Nephron (organoid): ENCODE measurements around the gene SOX13.

ENCODE experiments used
- H3K27ac Mint-ChIP-seq, 3 experiments: 2 replicates each; pipeline ENCODE4 v1.8.0; 2020; ENCODE audit warnings: mixed read lengths in 3 of 3, mild to moderate bottlenecking in 2 of 3, moderate library complexity in 1 of 3
- H3K27me3 Mint-ChIP-seq: 2 replicates; pipeline ENCODE4 v1.8.0; 2021; ENCODE audit warnings: low read depth, mild to moderate bottlenecking, moderate library complexity, mixed read lengths
- H3K36me3 Mint-ChIP-seq: 2 replicates; pipeline ENCODE4 v1.8.0; 2020; ENCODE audit warnings: low read depth, mixed read lengths
- H3K4me1 Mint-ChIP-seq: 2 replicates; pipeline ENCODE4 v1.8.0; 2020; ENCODE audit warnings: mixed read lengths
- H3K4me3 Mint-ChIP-seq, 3 experiments: 2 replicates each; pipeline ENCODE4 v1.8.0; 2020; ENCODE audit warnings: mild to moderate bottlenecking in 3 of 3, mixed read lengths in 3 of 3, moderate library complexity in 2 of 3
- H3K9me3 Mint-ChIP-seq: 2 replicates; pipeline ENCODE4 v1.8.0; 2020; ENCODE audit warnings: mixed read lengths
- TF ChIP-seq, protein P1 (sequence below), 3 experiments: fragments of 200-600 bp; sonication (generic); IDR thresholded peaks; one replicate each; pipeline ENCODE4 v1.5.0; 2021; ENCODE audit warnings: antibody characterized with exemption in 3 of 3; ENCODE audit not compliant: unreplicated experiment in 3 of 3

The SOX13 gene

DNA sequence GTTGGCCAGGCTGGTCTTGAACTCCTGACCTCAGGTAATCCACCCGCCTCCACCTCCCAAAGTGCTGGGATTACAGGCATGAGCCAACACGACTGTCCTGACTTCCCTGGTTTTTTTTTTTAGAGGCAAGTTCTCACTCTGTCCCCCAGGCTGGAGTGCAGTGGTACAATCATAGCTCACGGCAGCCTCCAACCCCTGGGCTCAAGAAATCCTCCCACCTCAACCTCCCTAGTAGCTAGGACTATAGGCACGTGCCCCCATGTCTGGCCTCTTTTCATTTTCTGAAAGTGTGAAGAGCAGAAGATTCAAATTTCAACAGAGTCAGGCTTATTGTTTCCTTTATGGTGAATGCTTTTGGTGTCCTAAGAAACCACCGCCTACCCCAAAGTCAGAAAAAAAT lies 21.7 kb upstream of the SOX13 start:
- Mint-ChIP-seq H3K27me3 (peaks cover 9% of the 10 kb centered on the region), H3K27ac (no peak overlapping the region)
- TF ChIP-seq, protein P1, sequence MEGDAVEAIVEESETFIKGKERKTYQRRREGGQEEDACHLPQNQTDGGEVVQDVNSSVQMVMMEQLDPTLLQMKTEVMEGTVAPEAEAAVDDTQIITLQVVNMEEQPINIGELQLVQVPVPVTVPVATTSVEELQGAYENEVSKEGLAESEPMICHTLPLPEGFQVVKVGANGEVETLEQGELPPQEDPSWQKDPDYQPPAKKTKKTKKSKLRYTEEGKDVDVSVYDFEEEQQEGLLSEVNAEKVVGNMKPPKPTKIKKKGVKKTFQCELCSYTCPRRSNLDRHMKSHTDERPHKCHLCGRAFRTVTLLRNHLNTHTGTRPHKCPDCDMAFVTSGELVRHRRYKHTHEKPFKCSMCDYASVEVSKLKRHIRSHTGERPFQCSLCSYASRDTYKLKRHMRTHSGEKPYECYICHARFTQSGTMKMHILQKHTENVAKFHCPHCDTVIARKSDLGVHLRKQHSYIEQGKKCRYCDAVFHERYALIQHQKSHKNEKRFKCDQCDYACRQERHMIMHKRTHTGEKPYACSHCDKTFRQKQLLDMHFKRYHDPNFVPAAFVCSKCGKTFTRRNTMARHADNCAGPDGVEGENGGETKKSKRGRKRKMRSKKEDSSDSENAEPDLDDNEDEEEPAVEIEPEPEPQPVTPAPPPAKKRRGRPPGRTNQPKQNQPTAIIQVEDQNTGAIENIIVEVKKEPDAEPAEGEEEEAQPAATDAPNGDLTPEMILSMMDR (IDR thresholded peaks at IDR 0.05; ENCODE audit: unreplicated experiment in 3 of 3) = no peak

DNA sequence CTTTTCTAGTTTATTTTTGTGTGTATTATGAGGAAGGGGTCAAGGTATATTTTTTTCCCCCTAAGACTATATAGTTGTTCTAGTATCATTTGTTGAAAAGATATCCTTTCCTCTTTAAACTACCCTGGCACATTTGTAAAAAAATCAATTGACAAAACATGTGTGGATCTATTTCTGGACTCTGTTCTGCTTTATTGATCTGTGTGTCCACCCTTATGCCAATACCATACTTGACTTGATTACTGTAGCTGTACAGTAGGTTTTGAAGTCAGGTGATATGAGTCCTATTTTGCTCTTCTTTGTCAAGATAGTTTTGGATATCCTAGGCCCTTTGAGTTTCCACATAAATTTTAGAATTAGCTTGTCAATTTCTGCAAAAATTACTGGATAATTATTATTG lies 21.2 kb upstream of the SOX13 start:
- Mint-ChIP-seq H3K27me3 (peaks cover 6% of the 10 kb centered on the region), H3K4me1 (no peaks in the 10 kb centered on the region), H3K36me3 (no peaks in the 10 kb centered on the region), H3K4me3 (no peak overlapping the region), H3K27ac (no peak overlapping the region), H3K9me3 (no peaks in the 10 kb centered on the region)
- TF ChIP-seq, protein P1 (IDR thresholded peaks at IDR 0.05; ENCODE audit: unreplicated experiment in 3 of 3) = no peak

More for the DNA sequence above, 21.7 kb upstream of the SOX13 start:
- Mint-ChIP-seq H3K4me3 (no peak overlapping the region), H3K4me1 (no peaks in the 10 kb centered on the region), H3K36me3 (no peaks in the 10 kb centered on the region), H3K9me3 (no peaks in the 10 kb centered on the region)

DNA sequence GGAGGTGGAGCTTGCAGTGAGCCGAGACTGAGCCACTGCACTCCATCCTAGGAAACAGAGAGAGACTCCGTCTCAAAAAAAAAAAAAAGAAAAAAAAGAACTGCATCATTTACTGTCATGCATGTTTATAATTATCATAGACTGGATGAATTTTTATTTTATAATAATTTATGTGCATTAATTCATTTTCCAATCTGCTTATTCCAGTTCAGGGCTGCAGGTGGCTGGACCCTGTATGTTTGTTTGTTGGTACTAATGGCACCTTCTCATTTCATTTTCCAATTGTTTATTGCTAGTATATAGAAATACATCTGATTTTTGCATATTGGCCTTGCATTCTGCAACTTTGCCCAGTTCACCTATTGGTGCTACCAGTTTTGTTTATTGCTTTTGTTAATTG lies 19.0 kb upstream of the SOX13 start:
- H3K4me3 Mint-ChIP-seq = no peak overlapping the region
- no peaks in the 10 kb centered on the region for H3K9me3 Mint-ChIP-seq

DNA sequence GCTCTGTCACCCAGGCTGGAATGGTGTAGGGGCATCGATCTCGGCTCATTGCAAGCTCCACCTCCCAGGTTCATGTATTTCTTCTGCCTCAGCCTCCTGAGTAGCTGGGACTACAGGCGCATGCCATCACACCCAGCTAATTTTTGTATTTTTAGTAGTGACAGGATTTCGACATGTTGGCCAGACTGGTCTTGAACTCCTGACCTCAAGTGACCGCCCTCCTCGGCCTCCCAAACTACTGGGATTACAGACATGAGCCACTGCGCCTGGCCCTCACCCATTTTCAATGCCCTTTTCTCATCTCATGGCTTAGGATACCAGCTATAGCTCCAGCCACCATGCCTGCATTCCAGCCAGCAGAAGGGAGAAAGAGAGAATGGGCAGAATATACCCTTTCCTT lies 12.9 kb upstream of the SOX13 start:
- no peaks in the 10 kb centered on the region for H3K9me3 Mint-ChIP-seq
- H3K27ac Mint-ChIP-seq = no peak overlapping the region
- H3K36me3 Mint-ChIP-seq = no peaks in the 10 kb centered on the region
- H3K27me3 Mint-ChIP-seq = no peaks in the 10 kb centered on the region
- TF ChIP-seq, protein P1 (IDR thresholded peaks at IDR 0.05; ENCODE audit: unreplicated experiment in 3 of 3) = no peak
- no peaks in the 10 kb centered on the region for H3K4me1 Mint-ChIP-seq
- H3K4me3 Mint-ChIP-seq = no peak overlapping the region

More for the DNA sequence above, 19.0 kb upstream of the SOX13 start:
- no peak overlapping the region for H3K27ac Mint-ChIP-seq
- H3K27me3 Mint-ChIP-seq = peaks cover 5% of the 10 kb centered on the region
- no peaks in the 10 kb centered on the region for H3K36me3 Mint-ChIP-seq
- TF ChIP-seq, protein P1 (IDR thresholded peaks at IDR 0.05; ENCODE audit: unreplicated experiment in 3 of 3) = no peak
- no peaks in the 10 kb centered on the region for H3K4me1 Mint-ChIP-seq

DNA sequence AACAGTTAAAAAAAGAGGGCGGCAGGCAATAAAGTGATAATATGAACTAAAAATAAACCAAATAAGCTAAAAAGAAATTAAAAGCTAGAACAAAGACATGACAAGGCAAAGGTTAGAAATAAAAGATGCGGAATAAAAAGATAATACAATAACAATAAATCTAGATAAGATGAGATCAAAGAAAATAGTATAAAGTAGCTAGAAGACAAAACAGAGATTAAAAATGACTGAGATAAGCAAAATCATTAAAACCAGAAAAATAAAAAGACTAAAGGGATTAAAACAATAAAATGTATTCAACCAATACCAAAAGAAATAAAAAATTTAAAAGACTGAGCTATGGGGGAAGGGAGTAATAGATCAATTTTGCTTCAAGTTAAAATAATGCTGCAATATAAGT lies 10.8 kb upstream of the SOX13 start:
- no peak overlapping the region for H3K4me3 Mint-ChIP-seq
- peaks cover 6% of the 10 kb centered on the region for H3K27me3 Mint-ChIP-seq
- no peaks in the 10 kb centered on the region for H3K9me3 Mint-ChIP-seq
- TF ChIP-seq, protein P1 (IDR thresholded peaks at IDR 0.05; ENCODE audit: unreplicated experiment in 3 of 3) = no peak
- no peaks in the 10 kb centered on the region for H3K36me3 Mint-ChIP-seq
- peaks cover 9% of the 10 kb centered on the region for H3K4me1 Mint-ChIP-seq
- H3K27ac Mint-ChIP-seq = no peak overlapping the region

DNA sequence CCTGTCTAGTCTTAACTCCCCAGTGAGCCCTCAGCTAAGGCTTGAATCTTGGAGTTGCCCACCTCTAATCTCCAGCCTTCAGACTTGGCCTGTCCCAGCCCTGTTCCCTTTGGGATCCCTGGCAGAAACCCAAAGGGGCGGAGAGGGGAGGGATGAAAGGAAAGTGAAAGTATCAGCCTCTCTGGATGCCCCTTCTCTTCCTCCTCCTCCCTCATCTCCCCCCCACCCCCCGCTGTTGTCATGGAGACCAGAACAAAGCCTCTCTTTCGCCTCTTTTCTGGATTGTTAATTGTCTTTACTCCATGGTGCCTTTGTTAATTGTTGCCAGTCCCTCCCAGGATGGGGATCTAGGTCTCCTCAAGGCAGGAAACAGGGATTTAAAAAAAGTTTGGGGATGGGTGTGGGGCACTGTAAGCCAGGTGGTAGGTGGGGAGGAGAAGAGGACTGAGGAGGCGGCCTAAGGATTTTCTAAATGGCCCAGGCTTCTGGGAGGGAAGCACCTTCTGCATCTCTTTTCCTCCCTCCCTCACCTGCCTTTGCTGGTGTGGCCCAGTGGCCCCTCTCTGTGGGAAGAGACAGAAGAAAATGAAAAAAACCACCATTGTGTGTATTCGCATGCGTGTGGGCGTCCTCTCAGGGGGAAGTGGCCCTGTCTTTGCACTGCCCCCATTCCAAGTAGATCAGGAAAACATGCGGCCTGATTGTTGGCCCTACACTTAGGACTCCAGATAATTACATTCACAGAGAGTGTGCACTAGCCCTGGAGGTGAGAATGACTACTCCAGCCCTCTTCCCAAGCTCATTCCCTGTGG lies 7.5 kb upstream of the SOX13 start:
- Mint-ChIP-seq H3K27me3 (peaks cover 10% of the 10 kb centered on the region), H3K4me3 (no peak overlapping the region), H3K4me1 (peaks cover 9% of the 10 kb centered on the region), H3K27ac (no peak overlapping the region), H3K9me3 (no peaks in the 10 kb centered on the region), H3K36me3 (no peaks in the 10 kb centered on the region)
- TF ChIP-seq, protein P1 (IDR thresholded peaks at IDR 0.05; ENCODE audit: unreplicated experiment in 3 of 3) = no peak
